CD4-positive, alpha-beta T cell treated with Interleukin-17A for 1 hour (primary cell): ENCODE results near the gene TKT.

Experiments
- DNase-seq: peaks from one replicate; pipeline ENCODE4 v3.0.0-alpha.2; 2020

Gene TKT

GRCh38 chr3:53195602-53196574 lies 59.9 kb downstream of the TKT start:
- DNase-seq = peak; percentile 55

GRCh38 chr3:53195066-53195450 lies 60.8 kb downstream of the TKT start:
- no peak for DNase-seq

- DNase-seq = no peak
Measured at GRCh38 chr3:53194210-53195065, 61.4 kb downstream of the TKT start.

- DNase-seq = no peak
Measured at GRCh38 chr3:53193466-53194209, 62.2 kb downstream of the TKT start.

- DNase-seq = no peak
Measured at GRCh38 chr3:53192608-53193007, 63.2 kb downstream of the TKT start.

GRCh38 chr3:53191836-53192480 lies 63.9 kb downstream of the TKT start:
- DNase-seq = no peak

- no peak for DNase-seq
Measured at GRCh38 chr3:53190659-53191058, 65.2 kb downstream of the TKT start.

GRCh38 chr3:53189276-53189675 lies 66.5 kb downstream of the TKT start:
- DNase-seq = no peak

- no peak for DNase-seq
Measured at GRCh38 chr3:53188720-53189119, 67.1 kb downstream of the TKT start.

- no peak for DNase-seq
Measured at GRCh38 chr3:53188136-53188685, 67.6 kb downstream of the TKT start.

GRCh38 chr3:53187430-53187829 lies 68.4 kb downstream of the TKT start:
- no peak for DNase-seq

GRCh38 chr3:53186726-53187125 lies 69.1 kb downstream of the TKT start:
- DNase-seq = no peak

GRCh38 chr3:53185761-53186465 lies 69.9 kb downstream of the TKT start:
- no peak for DNase-seq

GRCh38 chr3:53184701-53185100 lies 71.1 kb downstream of the TKT start:
- no peak for DNase-seq

GRCh38 chr3:53183514-53183913 lies 72.3 kb downstream of the TKT start:
- DNase-seq = no peak

GRCh38 chr3:53182764-53183355 lies 73.0 kb downstream of the TKT start:
- no peak for DNase-seq

- no peak for DNase-seq
Measured at GRCh38 chr3:53181528-53181927, 74.3 kb downstream of the TKT start.

- DNase-seq = no peak
Measured at GRCh38 chr3:53181024-53181371, 74.8 kb downstream of the TKT start.

- peak; percentile 14 for DNase-seq
Measured at GRCh38 chr3:53180305-53181023, 75.4 kb downstream of the TKT start.

GRCh38 chr3:53179580-53179979 lies 76.2 kb downstream of the TKT start:
- no peak for DNase-seq

GRCh38 chr3:53178246-53178645 lies 77.6 kb downstream of the TKT start:
- DNase-seq = no peak
